ENCODE results near the gene ARHGEF7. TPM values are rescaled to one million over a fixed set of nuclear protein-coding genes. Genes with fewer than 3 reads are reported as not detected.

ARHGEF7 gene
- total RNA-seq, 4 donors from 2014 or later: 64.2 to 127 (median 88.2) TPM

- 89 to 91% methylated on average over 12 of the region's 12 CpGs for WGBS, 2 donors
- Histone ChIP-seq H3K27ac (no peak overlapping the region), H3K9me3 (no peaks in the 10 kb centered on the region), H3K36me3 (peaks cover 39 to 52% of the 10 kb centered on the region in 2 donors), H3K27me3 (no peaks in the 10 kb centered on the region), H3K4me1 (no peaks in the 10 kb centered on the region), H3K4me3 (replicated peaks in 1 of 3) (no peak overlapping the region)
- no peak for DNase-seq
- intact Hi-C loops (cut with DNase I): no loop called here
- TF ChIP-seq, protein P1, sequence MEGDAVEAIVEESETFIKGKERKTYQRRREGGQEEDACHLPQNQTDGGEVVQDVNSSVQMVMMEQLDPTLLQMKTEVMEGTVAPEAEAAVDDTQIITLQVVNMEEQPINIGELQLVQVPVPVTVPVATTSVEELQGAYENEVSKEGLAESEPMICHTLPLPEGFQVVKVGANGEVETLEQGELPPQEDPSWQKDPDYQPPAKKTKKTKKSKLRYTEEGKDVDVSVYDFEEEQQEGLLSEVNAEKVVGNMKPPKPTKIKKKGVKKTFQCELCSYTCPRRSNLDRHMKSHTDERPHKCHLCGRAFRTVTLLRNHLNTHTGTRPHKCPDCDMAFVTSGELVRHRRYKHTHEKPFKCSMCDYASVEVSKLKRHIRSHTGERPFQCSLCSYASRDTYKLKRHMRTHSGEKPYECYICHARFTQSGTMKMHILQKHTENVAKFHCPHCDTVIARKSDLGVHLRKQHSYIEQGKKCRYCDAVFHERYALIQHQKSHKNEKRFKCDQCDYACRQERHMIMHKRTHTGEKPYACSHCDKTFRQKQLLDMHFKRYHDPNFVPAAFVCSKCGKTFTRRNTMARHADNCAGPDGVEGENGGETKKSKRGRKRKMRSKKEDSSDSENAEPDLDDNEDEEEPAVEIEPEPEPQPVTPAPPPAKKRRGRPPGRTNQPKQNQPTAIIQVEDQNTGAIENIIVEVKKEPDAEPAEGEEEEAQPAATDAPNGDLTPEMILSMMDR (IDR thresholded peaks at IDR 0.05): no peak
- TF ChIP-seq POLR2A (IDR thresholded peaks at IDR 0.05): no peak
Measured at GRCh38 chr13:111280681-111281585, 165.8 kb downstream of the ARHGEF7 start.

DNA sequence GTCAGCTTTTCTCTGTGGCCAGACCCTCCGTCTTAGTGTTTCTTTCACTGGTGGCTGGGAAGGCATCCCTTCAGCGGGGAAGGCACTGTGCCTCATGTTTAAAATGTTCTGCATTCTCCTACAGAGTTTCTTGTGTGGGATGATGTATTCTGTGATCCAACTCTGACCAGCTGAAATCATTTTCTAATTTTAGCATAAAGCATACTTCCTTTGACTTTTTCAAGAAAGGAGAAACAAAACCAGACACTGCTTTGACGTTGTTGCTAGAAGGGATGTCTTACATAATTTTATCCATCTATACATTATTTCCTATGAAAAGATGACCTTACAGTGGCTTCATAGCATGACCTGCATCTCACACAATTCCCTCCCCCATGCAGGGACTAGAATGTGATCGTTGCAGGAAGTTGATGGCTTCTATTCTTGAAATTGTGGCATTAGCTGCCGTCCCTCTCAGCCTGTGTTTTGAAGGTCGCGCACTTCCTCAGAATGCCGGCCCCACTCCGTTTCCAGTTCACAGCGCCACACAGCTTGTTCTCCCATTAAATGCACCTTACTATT is 166.7 kb downstream of the ARHGEF7 start:
- H3K36me3 ChIP-seq: peaks cover 39 to 53% of the 10 kb centered on the region in 2 donors
- H3K27me3 ChIP-seq: no peaks in the 10 kb centered on the region
- no peak overlapping the region for H3K27ac ChIP-seq
- intact Hi-C loops (cut with DNase I): no loop called here
- TF ChIP-seq, protein P1 (IDR thresholded peaks at IDR 0.05): no peak
- no peak for TF ChIP-seq POLR2A (IDR thresholded peaks at IDR 0.05)
- H3K9me3 ChIP-seq: no peaks in the 10 kb centered on the region
- 74 to 75% methylated on average over 10 of the region's 10 CpGs for WGBS, 2 donors
- no peak for DNase-seq
- H3K4me1 ChIP-seq: no peaks in the 10 kb centered on the region
- no peak overlapping the region for H3K4me3 ChIP-seq (replicated peaks in 1 of 3)

DNA sequence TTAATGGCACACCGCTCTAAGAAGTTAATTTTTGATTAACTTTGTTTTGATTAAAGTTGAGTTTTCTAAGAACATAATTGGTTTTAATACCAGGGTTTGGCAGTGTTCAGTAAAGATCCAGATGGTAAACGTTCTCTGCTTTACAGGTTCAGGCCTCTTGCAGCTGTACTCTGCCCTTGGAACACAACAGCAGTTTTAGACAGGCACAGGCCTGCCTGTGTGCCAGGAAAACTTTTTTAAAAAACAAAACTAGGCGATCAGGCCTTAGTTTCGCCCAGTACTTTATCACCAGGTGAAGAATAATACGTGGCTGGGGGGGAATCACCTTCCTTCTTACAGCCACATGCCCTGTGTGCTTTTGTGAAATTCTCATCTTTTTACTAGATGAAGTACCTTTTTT is 167.3 kb downstream of the ARHGEF7 start:
- TF ChIP-seq, protein P1 (IDR thresholded peaks at IDR 0.05): no peak
- no peak for TF ChIP-seq POLR2A (IDR thresholded peaks at IDR 0.05)
- DNase-seq: no peak

GRCh38 chr13:111282997-111283396 is 167.9 kb downstream of the ARHGEF7 start:
- WGBS, 2 donors: 96 to 97% methylated on average over 23 of the region's 23 CpGs
- TF ChIP-seq, protein P1 (IDR thresholded peaks at IDR 0.05): no peak
- no peak for TF ChIP-seq POLR2A (IDR thresholded peaks at IDR 0.05)

More for the DNA sequence above, 167.3 kb downstream of the ARHGEF7 start:
- no peaks in the 10 kb centered on the region for H3K4me1 ChIP-seq
- H3K36me3 ChIP-seq: peaks cover 43 to 59% of the 10 kb centered on the region in 2 donors
- no peaks in the 10 kb centered on the region for H3K27me3 ChIP-seq
- intact Hi-C loops (cut with DNase I): no loop called here
- no peaks in the 10 kb centered on the region for H3K9me3 ChIP-seq
- no peak overlapping the region for H3K27ac ChIP-seq
- 81 to 92% methylated on average over 5 of the region's 5 CpGs for WGBS, 2 donors
- H3K4me3 ChIP-seq (replicated peaks in 1 of 3): no peak overlapping the region

DNA sequence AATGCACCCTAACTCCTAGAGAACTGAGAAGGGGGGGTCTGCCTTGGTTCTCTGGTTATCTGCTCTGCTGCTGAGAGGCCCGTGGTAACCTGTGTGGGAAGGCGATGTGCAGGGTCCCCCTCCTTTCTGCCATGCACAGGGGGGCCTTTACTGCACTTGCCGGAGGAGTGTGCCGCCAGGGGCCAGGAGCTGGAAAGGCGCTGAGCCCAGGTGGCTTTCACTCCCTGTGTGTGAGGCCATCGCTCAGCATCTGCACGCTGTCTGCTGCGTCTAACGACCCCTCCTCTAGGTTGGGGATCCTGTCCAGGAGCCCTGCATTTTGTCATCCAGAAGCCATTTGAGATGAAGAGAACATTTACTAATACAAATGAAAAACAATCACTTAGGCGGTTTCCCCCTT is 168.3 kb downstream of the ARHGEF7 start:
- TF ChIP-seq, protein P1 (IDR thresholded peaks at IDR 0.05): no peak
- no peak for TF ChIP-seq POLR2A (IDR thresholded peaks at IDR 0.05)
- intact Hi-C loops (cut with DNase I): no loop called here
- Histone ChIP-seq H3K4me1 (no peaks in the 10 kb centered on the region), H3K4me3 (replicated peaks in 1 of 3) (no peak overlapping the region), H3K27me3 (no peaks in the 10 kb centered on the region), H3K27ac (no peak overlapping the region), H3K36me3 (peaks cover 46 to 65% of the 10 kb centered on the region in 2 donors), H3K9me3 (no peaks in the 10 kb centered on the region)
- no peak for DNase-seq
- WGBS, 2 donors: 96% methylated on average over 9 to 10 of the region's 10 CpGs

More at GRCh38 chr13:111282997-111283396, 167.9 kb downstream of the ARHGEF7 start:
- no peaks in the 10 kb centered on the region for H3K4me1 ChIP-seq
- H3K9me3 ChIP-seq: no peaks in the 10 kb centered on the region
- no peak overlapping the region for H3K4me3 ChIP-seq (replicated peaks in 1 of 3)
- no peak overlapping the region for H3K27ac ChIP-seq
- intact Hi-C loops (cut with DNase I): no loop called here
- H3K36me3 ChIP-seq: peaks cover 46 to 63% of the 10 kb centered on the region in 2 donors
- no peak for DNase-seq
- H3K27me3 ChIP-seq: no peaks in the 10 kb centered on the region

Data from thyroid gland (tissue), 4 donors.